HepG2 (cell line): ENCODE measurements around the gene ACE. TPM values are rescaled to one million over a fixed set of nuclear protein-coding genes. Genes with fewer than 3 reads are reported as not detected.

Experiments used
- HOXD1 ChIP-seq: sonication (generic); formaldehyde crosslinking; IDR thresholded peaks from 2 replicates; pipeline ENCODE4 v1.5.0; 2020; ENCODE audit warnings: missing genetic modification reagents
- KLF16 ChIP-seq, 2 experiments: sonication (generic) in 1 of 2; formaldehyde crosslinking in 1 of 2; IDR thresholded peaks; 2 replicates each; pipeline versions ENCODE4 v1.6.1 to v1.8.0; 2016 to 2023; ENCODE audit warnings: missing genetic modification reagents in 2 of 2, missing compliant biosample characterization in 1 of 2
- KMT2A ChIP-seq: sonication (generic); formaldehyde crosslinking; IDR thresholded peaks from 2 replicates; pipeline ENCODE4 v1.4.0; 2020; ENCODE audit warnings: missing genetic modification reagents
- PRMT3 ChIP-seq: sonication (generic); formaldehyde crosslinking; IDR thresholded peaks from 2 replicates; pipeline ENCODE4 v1.8.1; 2022; ENCODE audit warnings: low read depth, mild to moderate bottlenecking, moderate library complexity, missing genetic modification reagents, borderline replicate concordance
- REPIN1 ChIP-seq: sonication (generic); formaldehyde crosslinking; IDR thresholded peaks from 2 replicates; pipeline ENCODE4 v1.8.0; 2022; ENCODE audit warnings: missing genetic modification reagents, low read depth, mild to moderate bottlenecking, borderline replicate concordance
- SMC3 ChIP-seq: IDR thresholded peaks from 2 replicates; pipeline ENCODE4 v1.6.1; 2011; ENCODE audit warnings: low read length, improper control_type of control experiment
- TMF1 ChIP-seq: sonication (generic); formaldehyde crosslinking; IDR thresholded peaks from 2 replicates; pipeline ENCODE4 v1.8.1; 2022; ENCODE audit warnings: low read depth, missing genetic modification reagents
- ZBTB21 ChIP-seq: sonication (generic); formaldehyde crosslinking; IDR thresholded peaks from 2 replicates; pipeline ENCODE4 v1.4.0; 2020; ENCODE audit warnings: missing genetic modification reagents
- ZMYM3 ChIP-seq: sonication (generic); formaldehyde crosslinking; IDR thresholded peaks from 2 replicates; pipeline ENCODE4 v1.5.1; 2020; ENCODE audit warnings: mild to moderate bottlenecking, missing genetic modification reagents
- ZNF614 ChIP-seq: IDR thresholded peaks from 2 replicates; pipeline ENCODE4 v1.6.1; 2018; ENCODE audit warnings: missing biosample characterization, missing genetic modification reagents, inconsistent platforms, borderline replicate concordance
- polyA plus RNA-seq, 8 experiments: library from polyadenylated mRNA; depleted of rRNA in 3 of 8; stranded (reverse) in 7 of 8; unstranded in 1 of 8; fragments of >200 nt; fragmentation: Illumina TruSeq in 4 of 8; extraction: Trizol in 4 of 8; gene quantifications; 2 replicates each; pipeline versions ENCODE4 v1.2.1 to v1.2.3, GENCODE V29; 2011 to 2016; ENCODE audit warnings: low read depth in 4 of 8, missing spikeins in 1 of 8, mixed read lengths in 1 of 8; ENCODE audit not compliant: insufficient read depth in 1 of 8
- total RNA-seq, 5 experiments: library from RNA; depleted of rRNA; stranded (reverse); fragments of >200 nt; fragmentation: Illumina TruSeq; extraction: Trizol; gene quantifications; 2 replicates each; pipeline ENCODE4 v1.2.3, GENCODE V29; 2016; ENCODE audit warnings: low read depth in 1 of 5
- TF ChIP-seq, protein P1 (sequence below): sonication (generic); formaldehyde crosslinking; IDR thresholded peaks from 2 replicates; pipeline ENCODE4 v1.5.1; 2020; ENCODE audit warnings: mild to moderate bottlenecking, missing genetic modification reagents, moderate library complexity
- TF ChIP-seq, protein P2 (sequence below), 2 experiments: sonication (generic) in 1 of 2; formaldehyde crosslinking in 1 of 2; IDR thresholded peaks; 2 replicates each; pipeline versions ENCODE4 v1.4.0 to v1.6.1; 2018 to 2020; ENCODE audit warnings: missing genetic modification reagents in 2 of 2, borderline replicate concordance in 1 of 2, low read depth in 1 of 2, mild to moderate bottlenecking in 1 of 2, missing biosample characterization in 1 of 2
- TF ChIP-seq, protein P3 (sequence below): sonication (generic); formaldehyde crosslinking; IDR thresholded peaks from 2 replicates; pipeline ENCODE4 v1.5.0; 2020; ENCODE audit warnings: missing genetic modification reagents, mild to moderate bottlenecking, borderline replicate concordance
- TF ChIP-seq, protein P4 (sequence below): IDR thresholded peaks from 2 replicates; pipeline ENCODE4 v1.6.1; 2016; ENCODE audit warnings: missing compliant biosample characterization, missing genetic modification reagents, borderline replicate concordance
- TF ChIP-seq, protein P5 (sequence below): sonication (generic); formaldehyde crosslinking; IDR thresholded peaks from 2 replicates; pipeline ENCODE4 v1.4.0; 2020; ENCODE audit warnings: mild to moderate bottlenecking, missing genetic modification reagents

The ACE gene
- total and polyA plus RNA-seq, 2 of the 13 experiments (the other 11 are each of a cell fraction or from before 2014, with no cell fraction given): 0.08 to 0.13 TPM

DNA sequence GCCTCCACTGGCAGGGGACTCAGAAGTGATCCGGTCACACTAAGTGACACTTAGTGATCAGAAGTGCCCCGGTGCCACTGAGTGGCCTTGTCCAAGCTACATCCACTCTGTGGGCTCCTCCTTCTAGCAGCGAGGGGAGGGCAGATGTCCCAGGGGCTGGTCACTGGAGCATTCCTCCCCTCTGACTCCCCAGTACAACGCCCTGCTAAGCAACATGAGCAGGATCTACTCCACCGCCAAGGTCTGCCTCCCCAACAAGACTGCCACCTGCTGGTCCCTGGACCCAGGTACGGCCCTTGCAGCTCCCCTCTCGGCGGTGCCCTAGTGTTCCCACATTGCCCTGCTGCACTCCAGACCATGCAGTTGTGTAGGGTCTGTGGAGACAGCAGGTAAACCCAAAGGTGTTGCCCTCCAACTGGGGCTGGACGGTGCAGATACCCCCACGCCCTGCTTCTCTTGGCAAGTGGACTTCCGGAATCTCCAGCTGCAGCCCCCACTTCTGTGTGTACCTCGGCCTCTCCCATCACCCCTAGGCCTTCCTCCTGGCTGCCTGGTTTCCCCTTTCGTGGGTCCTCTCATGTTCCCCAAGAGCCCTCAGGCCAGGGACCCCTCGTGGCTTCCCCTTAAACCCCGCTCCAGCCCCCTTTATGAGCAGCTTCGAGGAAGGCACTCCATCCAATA, 2.1 kb downstream of the ACE start (continued):
- TF ChIP-seq ZBTB21: no peak
- 0 out of 2 replicates have a peak, but pooled peaks have one; percentile 31 for TF ChIP-seq KMT2A (CRISPR knock-in tag)
- 0 out of 2 replicates have a peak, but pooled peaks have one; percentile 27 for TF ChIP-seq ZMYM3
- TF ChIP-seq, protein P1, sequence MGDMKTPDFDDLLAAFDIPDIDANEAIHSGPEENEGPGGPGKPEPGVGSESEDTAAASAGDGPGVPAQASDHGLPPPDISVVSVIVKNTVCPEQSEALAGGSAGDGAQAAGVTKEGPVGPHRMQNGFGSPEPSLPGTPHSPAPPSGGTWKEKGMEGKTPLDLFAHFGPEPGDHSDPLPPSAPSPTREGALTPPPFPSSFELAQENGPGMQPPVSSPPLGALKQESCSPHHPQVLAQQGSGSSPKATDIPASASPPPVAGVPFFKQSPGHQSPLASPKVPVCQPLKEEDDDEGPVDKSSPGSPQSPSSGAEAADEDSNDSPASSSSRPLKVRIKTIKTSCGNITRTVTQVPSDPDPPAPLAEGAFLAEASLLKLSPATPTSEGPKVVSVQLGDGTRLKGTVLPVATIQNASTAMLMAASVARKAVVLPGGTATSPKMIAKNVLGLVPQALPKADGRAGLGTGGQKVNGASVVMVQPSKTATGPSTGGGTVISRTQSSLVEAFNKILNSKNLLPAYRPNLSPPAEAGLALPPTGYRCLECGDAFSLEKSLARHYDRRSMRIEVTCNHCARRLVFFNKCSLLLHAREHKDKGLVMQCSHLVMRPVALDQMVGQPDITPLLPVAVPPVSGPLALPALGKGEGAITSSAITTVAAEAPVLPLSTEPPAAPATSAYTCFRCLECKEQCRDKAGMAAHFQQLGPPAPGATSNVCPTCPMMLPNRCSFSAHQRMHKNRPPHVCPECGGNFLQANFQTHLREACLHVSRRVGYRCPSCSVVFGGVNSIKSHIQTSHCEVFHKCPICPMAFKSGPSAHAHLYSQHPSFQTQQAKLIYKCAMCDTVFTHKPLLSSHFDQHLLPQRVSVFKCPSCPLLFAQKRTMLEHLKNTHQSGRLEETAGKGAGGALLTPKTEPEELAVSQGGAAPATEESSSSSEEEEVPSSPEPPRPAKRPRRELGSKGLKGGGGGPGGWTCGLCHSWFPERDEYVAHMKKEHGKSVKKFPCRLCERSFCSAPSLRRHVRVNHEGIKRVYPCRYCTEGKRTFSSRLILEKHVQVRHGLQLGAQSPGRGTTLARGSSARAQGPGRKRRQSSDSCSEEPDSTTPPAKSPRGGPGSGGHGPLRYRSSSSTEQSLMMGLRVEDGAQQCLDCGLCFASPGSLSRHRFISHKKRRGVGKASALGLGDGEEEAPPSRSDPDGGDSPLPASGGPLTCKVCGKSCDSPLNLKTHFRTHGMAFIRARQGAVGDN: peak; percentile 52
- no peak for TF ChIP-seq HOXD1 (CRISPR knock-in tag)
- peak; percentile 55; the same call in 1 of the 2 replicates for TF ChIP-seq ZNF614 (CRISPR knock-in tag)
- 0 out of 2 replicates have a peak, but pooled peaks have one; percentile 42 for TF ChIP-seq REPIN1 (CRISPR knock-in tag)
- TF ChIP-seq SMC3: peak; percentile 81
- TF ChIP-seq, protein P2, sequence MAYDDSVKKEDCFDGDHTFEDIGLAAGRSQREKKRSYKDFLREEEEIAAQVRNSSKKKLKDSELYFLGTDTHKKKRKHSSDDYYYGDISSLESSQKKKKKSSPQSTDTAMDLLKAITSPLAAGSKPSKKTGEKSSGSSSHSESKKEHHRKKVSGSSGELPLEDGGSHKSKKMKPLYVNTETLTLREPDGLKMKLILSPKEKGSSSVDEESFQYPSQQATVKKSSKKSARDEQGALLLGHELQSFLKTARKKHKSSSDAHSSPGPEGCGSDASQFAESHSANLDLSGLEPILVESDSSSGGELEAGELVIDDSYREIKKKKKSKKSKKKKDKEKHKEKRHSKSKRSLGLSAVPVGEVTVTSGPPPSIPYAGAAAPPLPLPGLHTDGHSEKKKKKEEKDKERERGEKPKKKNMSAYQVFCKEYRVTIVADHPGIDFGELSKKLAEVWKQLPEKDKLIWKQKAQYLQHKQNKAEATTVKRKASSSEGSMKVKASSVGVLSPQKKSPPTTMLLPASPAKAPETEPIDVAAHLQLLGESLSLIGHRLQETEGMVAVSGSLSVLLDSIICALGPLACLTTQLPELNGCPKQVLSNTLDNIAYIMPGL (CRISPR knock-in tag; IDR thresholded peaks at IDR 0.05; ENCODE audit: borderline replicate concordance in 1 of 2, low read depth in 1 of 2): peak; percentile 58 to 81; a peak in 3 of 4 replicates
- TF ChIP-seq KLF16 (CRISPR knock-in tag; IDR thresholded peaks at IDR 0.05): 0 out of 4 replicates have a peak, but pooled peaks of 1 of the 2 experiments have one; percentile 30
- TF ChIP-seq, protein P3, sequence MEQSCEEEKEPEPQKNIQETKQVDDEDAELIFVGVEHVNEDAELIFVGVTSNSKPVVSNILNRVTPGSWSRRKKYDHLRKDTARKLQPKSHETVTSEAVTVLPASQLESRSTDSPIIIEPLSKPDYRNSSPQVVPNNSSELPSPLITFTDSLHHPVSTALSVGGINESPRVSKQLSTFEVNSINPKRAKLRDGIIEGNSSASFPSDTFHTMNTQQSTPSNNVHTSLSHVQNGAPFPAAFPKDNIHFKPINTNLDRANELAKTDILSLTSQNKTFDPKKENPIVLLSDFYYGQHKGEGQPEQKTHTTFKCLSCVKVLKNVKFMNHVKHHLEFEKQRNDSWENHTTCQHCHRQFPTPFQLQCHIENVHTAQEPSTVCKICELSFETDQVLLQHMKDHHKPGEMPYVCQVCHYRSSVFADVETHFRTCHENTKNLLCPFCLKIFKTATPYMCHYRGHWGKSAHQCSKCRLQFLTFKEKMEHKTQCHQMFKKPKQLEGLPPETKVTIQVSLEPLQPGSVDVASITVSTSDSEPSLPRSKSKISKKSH (CRISPR knock-in tag): peak; percentile 75; the same call in 1 of the 2 replicates
- TF ChIP-seq, protein P4, sequence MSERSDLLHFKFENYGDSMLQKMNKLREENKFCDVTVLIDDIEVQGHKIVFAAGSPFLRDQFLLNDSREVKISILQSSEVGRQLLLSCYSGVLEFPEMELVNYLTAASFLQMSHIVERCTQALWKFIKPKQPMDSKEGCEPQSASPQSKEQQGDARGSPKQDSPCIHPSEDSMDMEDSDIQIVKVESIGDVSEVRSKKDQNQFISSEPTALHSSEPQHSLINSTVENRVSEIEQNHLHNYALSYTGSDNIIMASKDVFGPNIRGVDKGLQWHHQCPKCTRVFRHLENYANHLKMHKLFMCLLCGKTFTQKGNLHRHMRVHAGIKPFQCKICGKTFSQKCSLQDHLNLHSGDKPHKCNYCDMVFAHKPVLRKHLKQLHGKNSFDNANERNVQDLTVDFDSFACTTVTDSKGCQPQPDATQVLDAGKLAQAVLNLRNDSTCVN (CRISPR knock-in tag): 0 out of 2 replicates have a peak, but pooled peaks have one; percentile 37
- TF ChIP-seq, protein P5, sequence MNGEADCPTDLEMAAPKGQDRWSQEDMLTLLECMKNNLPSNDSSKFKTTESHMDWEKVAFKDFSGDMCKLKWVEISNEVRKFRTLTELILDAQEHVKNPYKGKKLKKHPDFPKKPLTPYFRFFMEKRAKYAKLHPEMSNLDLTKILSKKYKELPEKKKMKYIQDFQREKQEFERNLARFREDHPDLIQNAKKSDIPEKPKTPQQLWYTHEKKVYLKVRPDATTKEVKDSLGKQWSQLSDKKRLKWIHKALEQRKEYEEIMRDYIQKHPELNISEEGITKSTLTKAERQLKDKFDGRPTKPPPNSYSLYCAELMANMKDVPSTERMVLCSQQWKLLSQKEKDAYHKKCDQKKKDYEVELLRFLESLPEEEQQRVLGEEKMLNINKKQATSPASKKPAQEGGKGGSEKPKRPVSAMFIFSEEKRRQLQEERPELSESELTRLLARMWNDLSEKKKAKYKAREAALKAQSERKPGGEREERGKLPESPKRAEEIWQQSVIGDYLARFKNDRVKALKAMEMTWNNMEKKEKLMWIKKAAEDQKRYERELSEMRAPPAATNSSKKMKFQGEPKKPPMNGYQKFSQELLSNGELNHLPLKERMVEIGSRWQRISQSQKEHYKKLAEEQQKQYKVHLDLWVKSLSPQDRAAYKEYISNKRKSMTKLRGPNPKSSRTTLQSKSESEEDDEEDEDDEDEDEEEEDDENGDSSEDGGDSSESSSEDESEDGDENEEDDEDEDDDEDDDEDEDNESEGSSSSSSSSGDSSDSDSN: peak; percentile 55
- 0 out of 2 replicates have a peak, but pooled peaks have one; percentile 18 for TF ChIP-seq TMF1
- no peak for TF ChIP-seq PRMT3 (CRISPR knock-in tag)
